ENCODE measurements around the gene KLHDC4. TPM values are rescaled to one million over a fixed set of nuclear protein-coding genes. Genes with fewer than 3 reads are reported as not detected.
"Not testable (repeated sequence)": the region's sequence is repeated elsewhere in the genome, so short reads cannot be mapped to it uniquely, and the experiment has no call there.

KLHDC4 gene
- total and polyA plus RNA-seq, 12 donors: 7.8 to 31.7 (median 13.5) TPM

- no peak overlapping the region for H3K27ac ChIP-seq
- peaks cover 0 to 63% (median 0%) of the 10 kb centered on the region in 9 donors for H3K36me3 ChIP-seq
- peaks cover 0 to 16% (median 7%) of the 10 kb centered on the region in 9 donors for H3K4me1 ChIP-seq
- intact Hi-C loops (cut with DNase I): no loop called here
- no peak for ATAC-seq
- H3K4me3 ChIP-seq: no peak overlapping the region
- DNase-seq: no peak
- TF ChIP-seq CTCF (IDR thresholded peaks at IDR 0.05): no peak
- no peaks in the 10 kb centered on the region for H3K27me3 ChIP-seq
- 84 to 91% methylated on average over 12 of the region's 12 CpGs for WGBS, 2 donors
- H3K9me3 ChIP-seq: no peaks in the 10 kb centered on the region
Observed at GRCh38 chr16:87728026-87728425, 37.8 kb downstream of the KLHDC4 start.

GRCh38 chr16:87727346-87727745, 38.4 kb downstream of the KLHDC4 start:
- peaks cover 0 to 64% (median 0%) of the 10 kb centered on the region in 9 donors for H3K36me3 ChIP-seq

GRCh38 chr16:87726577-87726976, 39.2 kb downstream of the KLHDC4 start:
- H3K36me3 ChIP-seq: peaks cover 0 to 64% (median 0%) of the 10 kb centered on the region in 9 donors
- not testable (repeated sequence) for ATAC-seq, DNase-seq

More at GRCh38 chr16:87727346-87727745, 38.4 kb downstream of the KLHDC4 start:
- ATAC-seq (no peak), DNase-seq (no peak)
- 96 to 97% methylated on average over 16 of the region's 16 CpGs for WGBS, 2 donors
- Histone ChIP-seq H3K4me1 (peaks cover 0 to 20% (median 9%) of the 10 kb centered on the region in 9 donors), H3K4me3 (no peak overlapping the region), H3K27me3 (no peaks in the 10 kb centered on the region), H3K9me3 (no peaks in the 10 kb centered on the region), H3K27ac (no peak overlapping the region)
- intact Hi-C loops (cut with DNase I): no loop called here
- TF ChIP-seq CTCF (IDR thresholded peaks at IDR 0.05): no peak

GRCh38 chr16:87725596-87726235, 40.1 kb downstream of the KLHDC4 start:
- intact Hi-C loops (cut with DNase I): no loop called here
- peaks cover 0 to 67% (median 0%) of the 10 kb centered on the region in 9 donors for H3K36me3 ChIP-seq
- no peaks in the 10 kb centered on the region for H3K9me3 ChIP-seq
- no peak for TF ChIP-seq CTCF (IDR thresholded peaks at IDR 0.05)
- H3K4me1 ChIP-seq: peaks cover 0 to 20% (median 9%) of the 10 kb centered on the region in 9 donors
- DNase-seq (no peak), ATAC-seq (no peak)
- no peak overlapping the region for H3K27ac ChIP-seq
- H3K27me3 ChIP-seq: no peaks in the 10 kb centered on the region
- WGBS, 2 donors: 73 to 84% methylated on average over 24 to 28 of the region's 28 CpGs
- H3K4me3 ChIP-seq: no peak overlapping the region

More at GRCh38 chr16:87726577-87726976, 39.2 kb downstream of the KLHDC4 start:
- H3K27ac ChIP-seq; H3K4me3 ChIP-seq; H3K9me3 ChIP-seq; intact Hi-C loops (cut with DNase I); H3K27me3 ChIP-seq: not testable (repeated sequence)
- 96 to 97% methylated on average over 30 of the region's 40 CpGs for WGBS, 2 donors
- H3K4me1 ChIP-seq: peaks cover 0 to 20% (median 9%) of the 10 kb centered on the region in 9 donors

Measured in heart right ventricle (tissue), 16 donors.